H1 (cell line): ENCODE results near the gene VNN1. TPM values are rescaled to one million over a fixed set of nuclear protein-coding genes. Genes with fewer than 3 reads are reported as not detected.

Source experiments
- BRCA1 ChIP-seq: IDR thresholded peaks from 2 replicates; pipeline ENCODE4 v1.6.1; 2012; ENCODE audit warnings: low read depth, low read length, improper control_type of control experiment
- CHD7 ChIP-seq: fragments of 300-600 bp; sonication (generic); IDR thresholded peaks from 2 replicates; pipeline ENCODE4 v1.7.1; 2012; ENCODE audit warnings: low read length, moderate library complexity, mild to moderate bottlenecking, inconsistent platforms; ENCODE audit not compliant: insufficient replicate concordance
- GABPA ChIP-seq: IDR thresholded peaks from 2 replicates; pipeline ENCODE4 v1.6.1; 2011; ENCODE audit warnings: mild to moderate bottlenecking, low read length, moderate library complexity, borderline replicate concordance; ENCODE audit not compliant: insufficient read depth
- HDAC2 ChIP-seq, 2 experiments: fragments of 300-600 bp in 1 of 2; sonication (generic) in 1 of 2; IDR thresholded peaks; 2 replicates each; pipeline ENCODE4 v1.6.1; 2011 to 2012; ENCODE audit warnings: low read depth in 2 of 2, low read length in 2 of 2, mild to moderate bottlenecking in 2 of 2, moderate library complexity in 2 of 2, borderline replicate concordance in 1 of 2, inconsistent platforms in 1 of 2
- HDAC6 ChIP-seq: IDR thresholded peaks from one replicate; pipeline ENCODE4 v1.7.1; 2012; ENCODE audit warnings: low read depth, mild to moderate bottlenecking, inconsistent platforms, low read length, moderate library complexity
- POLR2A ChIP-seq, 2 experiments: IDR thresholded peaks; 1 replicate in 1 of 2; 2 replicates in 1 of 2; pipeline ENCODE4 v1.6.1; 2011; ENCODE audit warnings: low read depth in 2 of 2, low read length in 2 of 2, mild to moderate bottlenecking in 2 of 2; ENCODE audit errors: control extremely low read depth in 1 of 2
- POU5F1 ChIP-seq: IDR thresholded peaks from 2 replicates; pipeline ENCODE4 v1.6.1; 2011; ENCODE audit warnings: low read depth, mild to moderate bottlenecking, low read length, moderate library complexity
- RFX5 ChIP-seq: IDR thresholded peaks from 2 replicates; pipeline ENCODE4 v1.6.1; 2011; ENCODE audit warnings: low read depth, low read length, improper control_type of control experiment, borderline replicate concordance
- RNF2 ChIP-seq: fragments of 200-900, 300-1000 bp; sonication (generic); IDR thresholded peaks from 2 replicates; pipeline ENCODE4 v1.7.1; 2016; ENCODE audit warnings: borderline replicate concordance, low read depth, mild to moderate bottlenecking, antibody characterized with exemption, low read length; ENCODE audit not compliant: poor library complexity, severe bottlenecking; ENCODE audit errors: missing control alignments
- RXRA ChIP-seq: IDR thresholded peaks from 2 replicates; pipeline ENCODE4 v1.6.1; 2011; ENCODE audit warnings: low read depth, mild to moderate bottlenecking, low read length, moderate library complexity; ENCODE audit not compliant: insufficient read depth
- SP2 ChIP-seq: IDR thresholded peaks from 2 replicates; pipeline ENCODE4 v1.6.1; 2012; ENCODE audit warnings: mild to moderate bottlenecking, low read length, inconsistent platforms
- polyA plus RNA-seq, 7 experiments: library from polyadenylated mRNA; depleted of rRNA in 3 of 7; stranded (reverse) in 5 of 7; unstranded in 2 of 7; fragments of >200 nt in 5 of 7; fragments of 200-250 nt in 2 of 7; gene quantifications; 1 replicate in 5 of 7; 2 replicates in 1 of 7; 4 replicates in 1 of 7; pipeline versions ENCODE4 v1.2.1 to v1.2.3, GENCODE V29; 2011 to 2013; ENCODE audit warnings: missing spikeins in 2 of 7, mixed read lengths in 2 of 7
- total RNA-seq: library from RNA; stranded (reverse); fragmentation: NEBNext Ultra II Directional; extraction: Animal tissue kit (Norgen Biotek cat#: 25700); gene quantifications from 2 replicates; pipeline ENCODE4 v1.2.1, GENCODE V29; 2021

The VNN1 gene
- total and polyA plus RNA-seq, 2 of the 8 experiments (the other 6 are each of a cell fraction or from before 2014, with no cell fraction given): not detected

GRCh38 chr6:132733283-132733682 lies 19.4 kb upstream of the VNN1 start (continued):
- no peak for TF ChIP-seq CHD7
- TF ChIP-seq BRCA1: no peak
- no peak for TF ChIP-seq RNF2
- TF ChIP-seq HDAC2 (IDR thresholded peaks at IDR 0.05; ENCODE audit: borderline replicate concordance in 1 of 2, low read depth in 2 of 2, low read length in 2 of 2): no peak
- TF ChIP-seq GABPA: no peak
- no peak for TF ChIP-seq RXRA
- TF ChIP-seq SP2: no peak
- TF ChIP-seq RFX5: no peak
- TF ChIP-seq POU5F1: no peak
- TF ChIP-seq HDAC6: no peak
- TF ChIP-seq POLR2A (IDR thresholded peaks at IDR 0.05; ENCODE audit: control extremely low read depth in 1 of 2, low read depth in 2 of 2, low read length in 2 of 2): no peak
